Activated CD4-positive, alpha-beta T cell treated with anti-CD3 and anti-CD28 coated beads, Interleukin-2, amount 10 ng/mL, durations not matched to agents 24 days and 14 days (primary cell): ENCODE results near the gene CDC42EP5. TPM values are rescaled to one million over a fixed set of nuclear protein-coding genes. Genes with fewer than 3 reads are reported as not detected.

Source experiments
- DNase-seq: peaks from one replicate; pipeline ENCODE4 v3.0.0; 2022
- H3K27ac Mint-ChIP-seq: one replicate; pipeline ENCODE4 v1.8.0; 2022; ENCODE audit warnings: mild to moderate bottlenecking, mixed read lengths
- H3K27me3 Mint-ChIP-seq: one replicate; pipeline ENCODE4 v1.8.0; 2022; ENCODE audit warnings: mixed read lengths
- H3K36me3 Mint-ChIP-seq: one replicate; pipeline ENCODE4 v1.8.0; 2022; ENCODE audit warnings: low read depth, mild to moderate bottlenecking, mixed read lengths
- H3K4me1 Mint-ChIP-seq: one replicate; pipeline ENCODE4 v1.8.0; 2021; ENCODE audit warnings: mixed read lengths
- H3K4me3 Mint-ChIP-seq: one replicate; pipeline ENCODE4 v1.8.0; 2022; ENCODE audit warnings: mild to moderate bottlenecking, moderate library complexity, mixed read lengths
- H3K9me3 Mint-ChIP-seq: one replicate; pipeline ENCODE4 v1.8.0; 2021; ENCODE audit warnings: mixed read lengths
- intact Hi-C: fragments of 100-400 bp; cut with micrococcal nuclease; formaldehyde crosslinking; loops from one replicate; pipeline ENCODE4 v1.15.1; 2023
- total RNA-seq: library from RNA; stranded (reverse); gene quantifications from 2 replicates; pipeline ENCODE4 v1.2.3, GENCODE V29; 2022

The CDC42EP5 gene
- total RNA-seq, 1 donor from 2014 or later = 0.61 TPM

DNA sequence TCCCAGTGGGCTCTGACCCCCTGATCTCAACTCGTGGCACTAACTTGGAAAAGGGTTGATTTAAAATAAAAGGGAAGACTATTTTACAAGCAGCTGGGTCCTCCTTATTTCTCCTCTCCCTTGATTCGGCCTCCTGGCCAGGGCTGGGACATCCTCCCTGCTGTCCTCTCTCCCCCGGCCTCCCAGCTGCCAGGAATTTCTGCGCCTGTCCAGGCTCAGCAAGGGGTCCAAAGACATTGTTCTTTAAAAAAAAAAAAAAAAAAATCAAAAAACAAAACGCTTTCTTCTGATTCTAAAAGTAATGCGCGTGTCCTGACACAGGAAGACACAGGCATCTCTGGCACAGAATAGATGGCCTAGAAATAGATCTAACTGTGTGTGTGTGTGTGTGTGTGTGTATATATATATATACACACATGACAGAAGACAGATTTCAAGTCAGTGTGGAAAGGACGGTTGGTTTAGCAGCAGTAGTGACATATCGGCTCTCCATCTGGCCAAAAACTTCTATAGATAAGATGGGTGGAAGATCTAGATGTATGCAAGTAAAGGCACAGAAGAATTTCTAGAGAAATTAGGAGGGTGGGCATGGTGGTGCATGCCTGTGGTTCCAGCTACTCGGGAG lies 36.4 kb downstream of the CDC42EP5 start:
- H3K36me3 Mint-ChIP-seq = peaks cover 15% of the 10 kb centered on the region
- no peak for DNase-seq
- H3K4me1 Mint-ChIP-seq = peaks cover 15% of the 10 kb centered on the region
- no peak overlapping the region for H3K4me3 Mint-ChIP-seq
- no peak overlapping the region for H3K27ac Mint-ChIP-seq
- intact Hi-C loops = no loop called here
- H3K9me3 Mint-ChIP-seq = no peaks in the 10 kb centered on the region
- H3K27me3 Mint-ChIP-seq = no peaks in the 10 kb centered on the region

DNA sequence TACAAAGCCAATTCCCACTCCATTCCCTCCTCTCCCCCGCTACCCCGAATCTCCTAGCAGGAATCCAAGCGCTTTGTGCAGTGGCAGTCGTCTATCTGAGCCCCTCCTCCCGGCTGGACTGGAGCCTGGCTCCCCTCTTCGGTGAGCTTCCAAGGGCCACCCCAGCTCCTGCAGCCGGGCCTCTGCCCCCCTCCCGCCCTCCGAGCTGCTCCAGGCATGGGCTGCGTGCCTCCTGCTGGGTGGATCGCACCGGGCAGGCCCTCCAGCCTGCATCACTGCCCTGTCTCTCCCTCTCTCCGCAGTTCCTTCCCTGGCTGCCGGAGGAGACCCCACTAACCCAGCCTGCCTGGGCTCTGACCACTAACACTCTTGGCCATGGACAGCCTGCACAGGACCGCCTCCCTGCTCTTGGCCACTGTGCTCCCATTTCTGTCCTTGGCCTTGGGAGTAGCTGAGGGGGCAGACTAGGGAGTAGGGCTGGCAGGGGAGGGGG lies 37.0 kb downstream of the CDC42EP5 start:
- Mint-ChIP-seq H3K36me3 (peaks cover 13% of the 10 kb centered on the region), H3K4me1 (peaks cover 18% of the 10 kb centered on the region), H3K4me3 (no peak overlapping the region), H3K27ac (no peak overlapping the region), H3K9me3 (no peaks in the 10 kb centered on the region), H3K27me3 (peaks cover 3% of the 10 kb centered on the region)
- DNase-seq = no peak
- intact Hi-C loops = no loop called here

DNA sequence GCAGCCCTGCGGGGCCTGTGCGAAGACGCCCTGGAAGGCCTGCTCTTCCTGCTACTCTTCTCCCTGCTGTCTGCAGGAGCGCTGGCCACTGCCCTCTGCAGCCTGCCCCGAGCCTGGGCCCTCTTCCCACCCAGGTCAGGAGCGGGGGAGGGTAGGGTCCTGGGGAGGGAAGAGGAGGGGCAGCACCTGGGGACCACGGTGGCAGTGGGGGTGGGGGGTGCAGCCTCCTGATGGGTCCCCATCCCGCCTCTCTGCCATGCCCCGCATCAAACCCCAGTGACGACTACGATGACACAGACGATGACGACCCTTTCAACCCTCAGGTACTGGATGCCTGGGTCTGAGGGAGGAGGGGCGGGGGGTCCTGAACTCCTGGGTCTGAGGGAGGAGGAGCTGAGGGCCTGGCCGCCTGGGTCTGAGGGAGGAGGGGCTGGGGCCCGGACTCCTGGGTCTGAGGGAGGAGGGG lies 37.5 kb downstream of the CDC42EP5 start:
- intact Hi-C loops = no loop called here
- no peak for DNase-seq
- H3K4me1 Mint-ChIP-seq = peaks cover 17% of the 10 kb centered on the region
- H3K9me3 Mint-ChIP-seq = no peaks in the 10 kb centered on the region
- H3K4me3 Mint-ChIP-seq = no peak overlapping the region
- no peak overlapping the region for H3K27ac Mint-ChIP-seq
- H3K27me3 Mint-ChIP-seq = peaks cover 3% of the 10 kb centered on the region
- H3K36me3 Mint-ChIP-seq = peaks cover 10% of the 10 kb centered on the region

DNA sequence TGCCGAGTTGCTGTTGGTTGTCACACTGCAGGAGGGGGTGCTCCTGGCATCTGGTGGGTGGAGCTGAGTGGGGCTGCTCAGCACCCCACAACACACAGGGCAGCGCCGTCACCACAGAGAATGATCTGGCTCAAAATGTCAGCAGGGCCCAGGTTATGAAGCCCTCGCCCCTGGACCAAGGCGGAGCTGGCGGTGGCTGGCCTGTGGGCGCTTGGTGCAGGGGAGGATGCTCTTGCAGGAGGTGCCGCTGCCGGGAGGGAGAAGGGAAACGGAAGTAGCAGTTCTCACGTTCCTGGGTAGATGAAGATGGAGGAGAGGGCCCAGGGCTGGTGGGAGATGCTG lies 38.3 kb downstream of the CDC42EP5 start:
- H3K27me3 Mint-ChIP-seq = peaks cover 3% of the 10 kb centered on the region
- intact Hi-C loops = no loop called here
- H3K27ac Mint-ChIP-seq = no peak overlapping the region
- H3K4me3 Mint-ChIP-seq = peak overlapping the region; percentile 51
- H3K9me3 Mint-ChIP-seq = no peaks in the 10 kb centered on the region
- H3K4me1 Mint-ChIP-seq = peaks cover 17% of the 10 kb centered on the region
- H3K36me3 Mint-ChIP-seq = peaks cover 6% of the 10 kb centered on the region
- no peak for DNase-seq

DNA sequence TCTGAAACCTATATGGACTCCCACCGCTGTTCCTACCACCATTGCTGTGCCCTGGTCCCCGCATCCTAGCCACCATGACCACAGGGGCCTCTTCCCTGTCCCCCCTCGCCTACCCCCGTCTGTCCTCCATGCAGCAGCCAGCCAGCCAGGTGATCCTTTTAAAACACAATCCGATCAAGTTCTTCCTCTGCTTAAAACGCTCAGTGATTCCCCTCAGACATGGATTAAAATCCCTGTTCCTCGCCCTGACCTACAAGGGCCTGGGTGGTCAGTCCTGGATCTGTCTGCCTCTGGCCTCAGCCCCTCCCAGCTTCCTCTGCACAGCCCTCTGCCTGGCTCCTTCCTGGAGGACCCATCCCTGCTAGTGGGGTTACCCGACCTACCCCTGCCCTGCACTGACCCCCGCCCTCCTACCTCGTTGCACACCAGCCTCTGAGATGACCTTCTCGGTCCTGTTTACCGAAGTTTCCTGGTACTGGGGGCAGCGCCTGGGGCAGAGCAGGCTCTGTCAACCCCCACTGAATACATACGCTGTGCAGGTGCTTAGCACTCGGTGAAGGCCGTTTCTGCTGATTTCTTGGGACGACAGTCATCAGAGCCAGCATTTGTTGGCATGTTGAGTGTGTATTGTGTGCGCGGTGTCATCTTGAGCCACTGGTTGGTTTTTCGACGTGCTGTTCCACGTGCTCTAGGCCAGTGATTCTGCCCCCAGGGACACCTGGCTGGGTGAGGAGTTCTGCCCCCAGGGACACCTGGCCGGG lies 38.8 kb downstream of the CDC42EP5 start:
- intact Hi-C loops = no loop called here
- Mint-ChIP-seq H3K36me3 (peaks cover 6% of the 10 kb centered on the region), H3K4me1 (peaks cover 15% of the 10 kb centered on the region), H3K9me3 (no peaks in the 10 kb centered on the region), H3K4me3 (no peak overlapping the region), H3K27me3 (peaks cover 6% of the 10 kb centered on the region), H3K27ac (no peak overlapping the region)
- DNase-seq = no peak

DNA sequence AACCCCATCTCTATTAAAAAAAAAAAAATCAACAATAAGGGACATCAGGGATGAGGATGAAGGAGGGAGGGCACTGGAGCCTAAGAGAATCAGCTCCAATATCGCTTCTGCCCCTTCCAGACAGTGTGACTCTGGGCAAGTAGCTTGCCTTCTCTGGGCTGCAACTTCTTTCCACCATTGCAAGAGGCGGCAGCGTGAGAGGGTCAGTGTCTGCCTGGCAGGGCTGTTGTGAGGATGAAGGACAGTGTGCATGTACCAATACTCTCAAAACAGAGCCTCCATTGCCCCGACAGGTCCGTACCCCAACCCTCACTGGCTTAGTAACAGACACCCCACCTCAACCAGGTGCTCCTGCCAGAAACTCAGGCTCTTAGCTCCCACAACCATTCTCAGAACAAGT lies 39.4 kb downstream of the CDC42EP5 start:
- Mint-ChIP-seq H3K9me3 (no peaks in the 10 kb centered on the region), H3K4me1 (peaks cover 12% of the 10 kb centered on the region), H3K36me3 (peaks cover 3% of the 10 kb centered on the region), H3K27me3 (peaks cover 10% of the 10 kb centered on the region), H3K27ac (no peak overlapping the region), H3K4me3 (no peak overlapping the region)
- no peak for DNase-seq
- intact Hi-C loops = no loop called here

DNA sequence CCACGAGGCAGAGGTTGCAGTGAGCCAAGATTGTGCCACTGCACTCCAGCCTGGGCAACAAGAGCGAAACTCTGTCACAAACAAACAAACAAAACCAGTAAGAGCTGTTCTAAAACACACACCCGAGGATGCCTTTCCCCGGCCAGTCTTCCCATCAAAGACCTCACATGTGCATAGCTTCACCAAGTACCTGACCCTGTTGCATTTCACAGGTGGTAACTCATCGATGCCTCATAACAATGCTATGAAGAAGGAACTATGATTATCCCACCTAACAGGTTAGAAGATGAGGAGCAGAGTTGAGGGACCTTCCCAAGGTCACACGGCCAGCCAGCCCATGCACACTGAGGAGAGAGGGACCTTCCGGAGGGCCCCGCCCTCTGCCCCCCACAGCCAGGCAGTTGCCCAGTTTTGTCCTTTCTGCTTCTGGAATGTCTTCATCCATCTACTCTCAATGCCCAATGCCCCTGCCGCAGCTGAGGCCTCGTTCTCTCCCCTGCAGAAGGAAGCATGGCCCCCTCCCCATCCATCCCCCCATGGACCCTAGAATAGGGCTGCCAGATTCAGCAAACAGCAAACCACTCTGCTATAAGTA lies 40.9 kb downstream of the CDC42EP5 start:
- H3K4me1 Mint-ChIP-seq = peaks cover 12% of the 10 kb centered on the region
- intact Hi-C loops = no loop called here
- no peak overlapping the region for H3K27ac Mint-ChIP-seq
- no peaks in the 10 kb centered on the region for H3K36me3 Mint-ChIP-seq
- H3K27me3 Mint-ChIP-seq = peaks cover 10% of the 10 kb centered on the region
- H3K9me3 Mint-ChIP-seq = no peaks in the 10 kb centered on the region
- no peak for DNase-seq
- no peak overlapping the region for H3K4me3 Mint-ChIP-seq

DNA sequence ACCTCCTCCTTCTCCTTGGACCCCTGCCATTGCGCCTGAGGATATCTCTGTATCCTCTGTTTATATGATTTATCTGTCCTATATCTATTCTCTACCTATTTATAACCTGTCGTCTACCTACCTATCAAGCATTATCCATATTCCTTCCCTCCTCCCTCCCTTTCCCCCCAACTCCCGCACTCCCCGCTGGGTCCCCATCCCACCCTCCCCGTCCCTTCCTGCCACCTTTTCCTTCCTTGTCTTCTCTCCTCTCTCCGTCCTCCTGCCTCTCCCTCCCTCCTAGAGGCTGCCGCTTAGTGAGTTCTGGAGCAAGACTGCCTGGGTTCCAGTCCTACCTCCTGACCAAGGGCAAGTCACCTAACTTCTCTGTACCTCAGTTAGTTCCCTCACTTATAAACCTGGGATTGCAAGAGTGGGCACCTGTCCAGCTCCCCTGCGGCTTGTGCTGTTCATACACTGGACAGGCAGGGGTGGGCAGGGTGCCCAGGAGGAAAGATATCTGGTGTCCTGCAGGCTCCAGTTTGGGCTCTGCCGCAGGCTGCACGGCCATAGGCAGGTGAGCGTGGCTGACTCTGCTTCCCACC lies 41.7 kb downstream of the CDC42EP5 start:
- H3K36me3 Mint-ChIP-seq = no peaks in the 10 kb centered on the region
- no peak overlapping the region for H3K27ac Mint-ChIP-seq
- intact Hi-C loops = no loop called here
- peaks cover 10% of the 10 kb centered on the region for H3K4me1 Mint-ChIP-seq
- H3K9me3 Mint-ChIP-seq = no peaks in the 10 kb centered on the region
- no peak for DNase-seq
- peak overlapping the region; percentile 41 for H3K4me3 Mint-ChIP-seq
- H3K27me3 Mint-ChIP-seq = peaks cover 10% of the 10 kb centered on the region

DNA sequence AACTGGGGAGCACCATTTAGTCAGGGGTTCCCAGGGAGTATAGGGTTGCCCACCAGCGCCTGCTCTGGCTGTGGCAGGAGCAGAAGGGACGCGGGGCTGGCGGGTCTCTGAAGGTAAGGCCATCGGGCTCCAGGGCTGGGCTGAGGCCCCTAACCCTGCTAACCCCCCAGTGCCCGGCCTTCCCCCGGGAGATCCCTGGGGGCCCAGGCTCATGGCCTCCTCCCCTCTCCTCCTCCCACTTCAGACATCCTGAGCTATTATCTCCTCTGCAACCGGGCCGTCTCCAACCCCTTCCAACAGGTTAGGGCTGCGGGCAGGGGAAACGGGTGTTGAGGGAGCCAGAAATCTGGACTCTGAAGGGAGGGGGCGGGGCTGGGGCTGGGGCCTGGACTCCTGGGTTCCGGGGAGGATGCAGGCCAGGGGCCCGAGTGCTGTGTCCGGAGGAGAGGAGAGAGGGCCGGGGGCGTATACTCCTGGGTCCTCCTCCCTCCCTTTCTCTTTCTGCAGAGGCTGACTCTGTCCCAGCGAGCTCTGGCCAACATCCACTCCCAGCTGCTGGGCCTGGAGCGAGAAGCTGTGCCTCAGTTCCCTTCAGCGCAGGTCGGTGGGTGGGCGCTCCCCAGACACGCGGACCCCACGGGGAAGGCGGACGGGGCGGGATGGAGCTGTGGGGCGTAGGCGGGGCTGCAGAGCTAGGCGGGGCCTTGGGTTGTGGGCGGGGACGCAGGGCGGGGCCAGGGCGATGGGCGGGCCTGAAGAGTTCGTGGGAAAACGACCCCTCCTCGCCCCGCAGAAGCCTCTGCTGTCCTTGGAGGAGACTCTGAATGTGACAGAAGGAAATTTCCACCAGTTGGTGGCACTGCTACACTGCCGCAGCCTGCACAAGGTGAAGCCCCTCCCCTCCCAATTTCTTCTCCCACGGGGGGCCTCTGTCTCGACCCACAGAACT lies 42.5 kb downstream of the CDC42EP5 start:
- DNase-seq = peak; percentile 79
- intact Hi-C loops = no loop called here
- Mint-ChIP-seq H3K27me3 (peaks cover 12% of the 10 kb centered on the region), H3K9me3 (no peaks in the 10 kb centered on the region), H3K36me3 (no peaks in the 10 kb centered on the region), H3K4me1 (peaks cover 10% of the 10 kb centered on the region), H3K4me3 (peak overlapping the region; percentile 41), H3K27ac (no peak overlapping the region)

DNA sequence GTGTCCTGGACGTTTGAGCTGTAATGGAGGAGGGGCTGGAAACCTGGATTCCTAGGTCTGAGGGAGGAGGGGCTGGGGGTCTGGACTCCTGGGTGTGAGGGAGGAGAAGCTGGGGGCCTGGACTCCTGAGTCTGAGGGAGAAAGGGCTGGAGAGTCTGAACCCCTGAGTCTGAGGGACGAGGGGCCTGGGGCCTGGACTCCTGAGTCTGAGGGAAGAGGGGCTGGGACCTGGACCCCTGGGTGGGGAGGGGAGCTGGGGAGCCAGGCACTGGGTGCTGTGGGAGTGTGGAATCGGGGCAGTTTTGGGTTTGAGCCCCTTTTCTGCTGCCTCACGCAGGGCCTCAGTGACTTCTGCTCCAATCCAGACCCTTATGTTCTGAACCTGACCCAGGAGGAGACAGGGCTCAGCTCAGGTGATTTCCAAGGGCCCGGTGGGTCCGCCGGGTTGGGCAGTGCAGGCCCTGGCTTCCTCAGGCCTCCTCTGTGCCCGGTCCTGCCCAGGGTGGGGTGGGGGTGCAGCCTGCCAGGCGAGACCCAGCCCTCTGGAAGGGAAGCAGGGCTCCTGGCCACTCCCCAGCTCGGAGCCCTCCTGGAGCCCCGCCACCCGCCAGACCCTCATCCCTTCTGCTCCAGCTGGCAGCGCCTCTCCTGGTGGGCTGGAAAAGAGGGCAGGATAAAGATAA lies 43.4 kb downstream of the CDC42EP5 start:
- Mint-ChIP-seq H3K36me3 (no peaks in the 10 kb centered on the region), H3K27me3 (peaks cover 12% of the 10 kb centered on the region), H3K4me3 (no peak overlapping the region), H3K27ac (no peak overlapping the region), H3K4me1 (peaks cover 6% of the 10 kb centered on the region), H3K9me3 (no peaks in the 10 kb centered on the region)
- no peak for DNase-seq
- intact Hi-C loops = no loop called here

DNA sequence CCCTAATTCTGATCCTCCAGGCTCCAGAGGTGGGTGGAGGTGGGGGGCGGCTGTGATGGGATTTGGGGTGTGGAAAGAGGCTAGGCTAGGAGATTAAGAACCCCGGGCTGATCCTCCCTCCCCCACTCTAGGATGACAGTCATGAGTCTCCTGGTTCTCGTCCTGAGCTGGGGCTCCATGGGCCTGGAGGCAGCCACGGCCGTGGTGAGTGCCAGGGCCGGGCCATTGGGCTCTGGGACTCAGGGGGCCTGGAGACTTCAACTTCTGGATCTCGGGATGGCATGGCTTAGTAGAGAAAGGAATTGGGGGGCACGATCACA lies 44.0 kb downstream of the CDC42EP5 start:
- no peak for DNase-seq
- intact Hi-C loops = no loop called here
- Mint-ChIP-seq H3K4me1 (peaks cover 5% of the 10 kb centered on the region), H3K9me3 (no peaks in the 10 kb centered on the region), H3K36me3 (no peaks in the 10 kb centered on the region), H3K27ac (no peak overlapping the region), H3K4me3 (no peak overlapping the region), H3K27me3 (peaks cover 12% of the 10 kb centered on the region)

DNA sequence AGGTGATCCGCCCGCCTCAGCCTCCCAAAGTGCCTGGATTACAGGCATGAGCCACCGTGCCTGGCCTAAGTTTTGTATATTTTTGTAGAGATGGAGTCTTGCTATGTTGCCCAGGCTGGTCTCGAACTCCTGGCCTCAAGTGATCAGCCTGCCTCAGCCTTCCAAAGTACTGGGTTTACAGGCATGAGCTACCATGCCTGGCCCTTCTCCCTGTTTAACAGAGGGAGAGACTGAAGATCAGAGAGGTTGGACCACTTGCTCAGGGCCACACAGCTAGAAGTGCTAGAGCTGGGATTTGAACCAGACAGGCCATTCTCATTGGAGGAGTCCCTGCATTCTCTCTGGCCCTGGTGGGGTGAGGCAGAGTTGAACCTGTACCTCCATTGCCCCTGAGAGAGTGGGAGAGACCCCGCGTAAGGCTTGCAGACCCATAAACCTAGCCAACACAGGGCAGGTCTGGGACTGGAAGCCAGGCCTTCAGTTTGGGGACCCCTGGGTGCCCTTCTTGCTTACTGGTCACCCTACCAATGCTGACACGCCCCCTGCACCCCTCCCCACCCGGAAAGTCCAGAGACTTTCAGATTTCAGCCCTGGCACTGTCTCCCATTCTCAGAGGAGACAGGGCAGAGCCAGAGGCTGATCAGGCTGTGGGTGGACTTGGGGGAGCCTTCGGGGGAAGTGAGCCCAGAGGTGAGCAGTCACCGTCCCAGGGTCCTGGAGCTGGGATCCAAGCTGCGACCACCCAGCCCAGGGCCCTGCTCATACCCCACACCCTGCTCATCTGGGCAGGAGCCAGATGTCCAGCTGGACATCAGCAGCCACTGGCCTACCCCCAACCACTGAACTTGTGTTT lies 44.5 kb downstream of the CDC42EP5 start:
- H3K27me3 Mint-ChIP-seq = peaks cover 13% of the 10 kb centered on the region
- no peak overlapping the region for H3K27ac Mint-ChIP-seq
- DNase-seq = no peak
- no peaks in the 10 kb centered on the region for H3K36me3 Mint-ChIP-seq
- intact Hi-C loops = no loop called here
- peaks cover 5% of the 10 kb centered on the region for H3K4me1 Mint-ChIP-seq
- no peaks in the 10 kb centered on the region for H3K9me3 Mint-ChIP-seq
- no peak overlapping the region for H3K4me3 Mint-ChIP-seq
